ENCODE data around the gene RAB5B.

DNA sequence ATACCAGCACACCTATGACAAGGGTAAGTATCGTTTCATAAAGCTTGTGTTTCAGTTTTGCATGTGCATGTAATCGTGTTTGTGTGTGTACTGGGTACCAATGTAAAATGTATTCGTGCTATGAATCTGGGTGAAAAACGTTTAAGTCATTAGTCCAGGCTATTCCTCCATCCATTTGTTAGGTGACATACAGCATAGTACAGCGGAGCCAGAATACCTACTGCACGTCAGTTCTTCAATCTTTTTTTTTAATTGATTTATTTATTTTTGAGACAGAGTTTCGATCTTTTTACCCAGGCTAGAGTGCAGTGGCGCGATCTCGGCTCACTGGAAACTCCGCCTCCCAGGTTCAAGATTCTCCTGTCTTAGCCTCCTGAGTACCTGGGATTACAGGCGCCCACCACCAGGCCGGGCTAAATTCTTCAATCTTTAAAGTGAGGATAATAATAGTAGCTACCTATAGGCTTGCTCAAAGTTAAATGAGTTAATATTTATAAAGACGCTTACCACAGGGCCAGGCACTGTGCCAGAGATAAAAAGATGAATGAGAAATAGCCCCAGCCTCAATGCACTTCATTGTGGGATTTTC is 67.2 kb downstream of the RAB5B start:
- no peak for TF ChIP-seq CTCF (IDR thresholded peaks at IDR 0.05; ENCODE audit: low read length)
- no peak for TF ChIP-seq EZH2 (IDR thresholded peaks at IDR 0.05; ENCODE audit: borderline replicate concordance, low read length)

All from OCI-LY1 (cell line).